HL-60 (cell line): ENCODE results near the gene KRTAP5-4.

ENCODE experiments used
- DNase-seq, 2 experiments: peaks; one replicate each; pipeline ENCODE4 v3.0.0-alpha.2; 2010 to 2020; ENCODE audit warnings: low read depth in 1 of 2, low spot score in 1 of 2
- H3K27ac ChIP-seq: fragments of 250-450 bp; sonication (Bioruptor Pico); replicated peaks from 2 replicates; pipeline ENCODE4 v1.5.1; 2020; ENCODE audit warnings: mild to moderate bottlenecking, moderate library complexity
- H3K27me3 ChIP-seq: fragments of 250-450 bp; sonication (Bioruptor Pico); 2 replicates; pipeline ENCODE4 v1.5.1; 2021; ENCODE audit warnings: mild to moderate bottlenecking, moderate library complexity; ENCODE audit not compliant: insufficient read depth, poor library complexity, severe bottlenecking
- H3K4me3 ChIP-seq: replicated peaks from 2 replicates; pipeline ENCODE4 v1.5.1; 2011; ENCODE audit warnings: mild to moderate bottlenecking, control low read depth, low read length; ENCODE audit not compliant: insufficient read depth
- GABPA ChIP-seq: IDR thresholded peaks from 2 replicates; pipeline ENCODE4 v1.6.1; 2012; ENCODE audit warnings: low read depth
- POLR2AphosphoS5 ChIP-seq: IDR thresholded peaks from 2 replicates; pipeline ENCODE4 v1.6.1; 2012; ENCODE audit warnings: low read depth
- SPI1 ChIP-seq: IDR thresholded peaks from 2 replicates; pipeline ENCODE4 v1.6.1; 2012; ENCODE audit warnings: low read depth, mild to moderate bottlenecking, borderline replicate concordance
- TF ChIP-seq, protein P1 (sequence below): IDR thresholded peaks from one replicate; pipeline ENCODE4 v1.5.1; 2011; ENCODE audit warnings: low read length, control low read depth, inconsistent platforms; ENCODE audit not compliant: insufficient read depth
- TF ChIP-seq, protein P2 (sequence below): IDR thresholded peaks from 2 replicates; pipeline ENCODE4 v1.6.1; 2012; ENCODE audit warnings: low read depth; ENCODE audit not compliant: insufficient replicate concordance

Gene KRTAP5-4

DNA sequence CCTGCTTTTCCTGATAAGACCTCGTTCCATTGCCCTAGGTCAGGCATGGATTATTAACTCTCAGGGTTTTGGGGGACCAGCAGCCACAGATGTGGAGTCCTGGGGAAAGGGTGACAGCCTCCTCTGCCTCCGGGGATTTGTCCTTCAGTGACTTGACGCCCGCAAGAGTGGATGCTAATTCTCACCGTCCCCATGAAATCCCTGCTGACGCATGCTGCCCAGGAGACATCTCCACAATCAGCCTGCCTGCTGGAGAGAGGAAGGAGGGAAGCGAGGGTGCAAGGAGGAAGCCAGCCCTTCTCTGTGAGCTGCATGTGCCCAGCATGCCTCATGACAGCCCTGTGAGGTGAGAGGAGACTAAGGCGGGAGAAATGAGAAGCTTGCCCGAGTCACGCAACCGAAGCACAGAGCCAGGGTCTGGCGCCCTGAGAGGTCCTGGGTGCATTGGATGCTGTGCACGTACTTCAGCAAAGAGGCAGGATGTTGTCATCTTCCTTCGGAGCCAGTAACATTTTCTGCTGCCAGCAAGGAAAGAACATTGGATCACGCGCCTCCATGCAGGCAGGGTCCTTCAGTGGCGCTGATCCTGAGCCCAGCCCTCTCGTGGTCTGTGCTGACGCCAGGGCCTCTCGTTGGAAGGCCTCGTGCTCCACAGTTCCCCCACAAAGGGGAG, 47.7 kb upstream of the KRTAP5-4 start:
- Histone ChIP-seq H3K4me3 (no peak overlapping the region), H3K27ac (no peak overlapping the region), H3K27me3 (peaks cover 44% of the 10 kb centered on the region)
- no peak for DNase-seq
- no peak for TF ChIP-seq POLR2AphosphoS5

DNA sequence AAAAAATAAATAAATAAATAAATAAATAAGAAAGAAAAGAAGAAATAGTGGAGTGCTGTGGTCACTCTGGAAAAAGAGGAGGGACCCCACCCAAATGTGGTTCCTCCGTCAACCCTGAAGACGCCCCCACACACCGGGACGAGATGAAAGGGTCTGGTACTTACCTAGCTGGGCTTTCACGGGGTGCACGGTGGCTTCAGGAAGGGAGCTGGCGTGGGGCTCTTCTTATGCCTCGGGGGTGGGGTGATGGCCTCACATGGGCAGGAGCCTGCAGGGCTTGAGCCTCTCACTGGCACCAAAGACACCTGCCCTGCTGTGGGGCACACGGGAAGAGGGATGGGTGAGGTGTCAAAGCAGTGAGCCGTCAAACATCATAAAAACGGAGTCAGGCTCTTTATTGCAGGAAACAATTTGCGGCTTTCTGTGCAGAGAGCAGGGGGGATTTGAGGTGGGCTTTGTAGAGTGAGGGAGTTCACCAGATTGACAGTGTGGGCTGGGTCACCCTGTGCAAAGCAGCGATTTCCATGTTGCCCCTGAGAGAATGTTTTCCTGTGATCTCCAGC, 47.1 kb upstream of the KRTAP5-4 start:
- no peak for DNase-seq
- Histone ChIP-seq H3K27ac (no peak overlapping the region), H3K4me3 (no peak overlapping the region), H3K27me3 (peaks cover 38% of the 10 kb centered on the region)
- TF ChIP-seq, protein P1, sequence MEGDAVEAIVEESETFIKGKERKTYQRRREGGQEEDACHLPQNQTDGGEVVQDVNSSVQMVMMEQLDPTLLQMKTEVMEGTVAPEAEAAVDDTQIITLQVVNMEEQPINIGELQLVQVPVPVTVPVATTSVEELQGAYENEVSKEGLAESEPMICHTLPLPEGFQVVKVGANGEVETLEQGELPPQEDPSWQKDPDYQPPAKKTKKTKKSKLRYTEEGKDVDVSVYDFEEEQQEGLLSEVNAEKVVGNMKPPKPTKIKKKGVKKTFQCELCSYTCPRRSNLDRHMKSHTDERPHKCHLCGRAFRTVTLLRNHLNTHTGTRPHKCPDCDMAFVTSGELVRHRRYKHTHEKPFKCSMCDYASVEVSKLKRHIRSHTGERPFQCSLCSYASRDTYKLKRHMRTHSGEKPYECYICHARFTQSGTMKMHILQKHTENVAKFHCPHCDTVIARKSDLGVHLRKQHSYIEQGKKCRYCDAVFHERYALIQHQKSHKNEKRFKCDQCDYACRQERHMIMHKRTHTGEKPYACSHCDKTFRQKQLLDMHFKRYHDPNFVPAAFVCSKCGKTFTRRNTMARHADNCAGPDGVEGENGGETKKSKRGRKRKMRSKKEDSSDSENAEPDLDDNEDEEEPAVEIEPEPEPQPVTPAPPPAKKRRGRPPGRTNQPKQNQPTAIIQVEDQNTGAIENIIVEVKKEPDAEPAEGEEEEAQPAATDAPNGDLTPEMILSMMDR, result no peak
- TF ChIP-seq GABPA, result no peak
- TF ChIP-seq, protein P2, sequence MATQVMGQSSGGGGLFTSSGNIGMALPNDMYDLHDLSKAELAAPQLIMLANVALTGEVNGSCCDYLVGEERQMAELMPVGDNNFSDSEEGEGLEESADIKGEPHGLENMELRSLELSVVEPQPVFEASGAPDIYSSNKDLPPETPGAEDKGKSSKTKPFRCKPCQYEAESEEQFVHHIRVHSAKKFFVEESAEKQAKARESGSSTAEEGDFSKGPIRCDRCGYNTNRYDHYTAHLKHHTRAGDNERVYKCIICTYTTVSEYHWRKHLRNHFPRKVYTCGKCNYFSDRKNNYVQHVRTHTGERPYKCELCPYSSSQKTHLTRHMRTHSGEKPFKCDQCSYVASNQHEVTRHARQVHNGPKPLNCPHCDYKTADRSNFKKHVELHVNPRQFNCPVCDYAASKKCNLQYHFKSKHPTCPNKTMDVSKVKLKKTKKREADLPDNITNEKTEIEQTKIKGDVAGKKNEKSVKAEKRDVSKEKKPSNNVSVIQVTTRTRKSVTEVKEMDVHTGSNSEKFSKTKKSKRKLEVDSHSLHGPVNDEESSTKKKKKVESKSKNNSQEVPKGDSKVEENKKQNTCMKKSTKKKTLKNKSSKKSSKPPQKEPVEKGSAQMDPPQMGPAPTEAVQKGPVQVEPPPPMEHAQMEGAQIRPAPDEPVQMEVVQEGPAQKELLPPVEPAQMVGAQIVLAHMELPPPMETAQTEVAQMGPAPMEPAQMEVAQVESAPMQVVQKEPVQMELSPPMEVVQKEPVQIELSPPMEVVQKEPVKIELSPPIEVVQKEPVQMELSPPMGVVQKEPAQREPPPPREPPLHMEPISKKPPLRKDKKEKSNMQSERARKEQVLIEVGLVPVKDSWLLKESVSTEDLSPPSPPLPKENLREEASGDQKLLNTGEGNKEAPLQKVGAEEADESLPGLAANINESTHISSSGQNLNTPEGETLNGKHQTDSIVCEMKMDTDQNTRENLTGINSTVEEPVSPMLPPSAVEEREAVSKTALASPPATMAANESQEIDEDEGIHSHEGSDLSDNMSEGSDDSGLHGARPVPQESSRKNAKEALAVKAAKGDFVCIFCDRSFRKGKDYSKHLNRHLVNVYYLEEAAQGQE, result no peak
- TF ChIP-seq POLR2AphosphoS5, result no peak
- TF ChIP-seq SPI1, result no peak

DNA sequence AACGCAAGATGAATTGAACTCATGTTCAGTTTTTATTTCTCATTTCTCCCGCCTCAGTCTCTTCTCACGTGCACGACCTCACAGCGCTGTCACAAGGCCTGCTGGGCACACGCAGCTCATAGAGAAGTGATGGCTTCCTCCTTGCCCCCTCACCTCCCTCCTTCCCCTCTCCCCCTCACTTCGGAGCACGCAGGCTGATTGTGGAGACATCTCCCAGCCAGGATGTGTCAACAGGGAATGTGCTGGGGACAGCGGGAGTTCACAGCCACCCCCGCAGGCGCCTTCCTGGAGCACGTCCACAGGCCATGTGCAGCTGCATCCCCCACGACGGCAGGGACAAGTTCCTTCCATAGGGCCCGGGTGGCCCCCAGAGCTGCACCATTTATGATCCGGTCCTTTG, 46.0 kb upstream of the KRTAP5-4 start:
- TF ChIP-seq, protein P2, result no peak
- no peak for TF ChIP-seq SPI1
- no peak for TF ChIP-seq GABPA
- no peak for TF ChIP-seq POLR2AphosphoS5
- TF ChIP-seq, protein P1, result no peak
- H3K27me3 ChIP-seq, result peaks cover 28% of the 10 kb centered on the region
- no peak overlapping the region for H3K4me3 ChIP-seq
- DNase-seq, result no peak
- H3K27ac ChIP-seq, result no peak overlapping the region

DNA sequence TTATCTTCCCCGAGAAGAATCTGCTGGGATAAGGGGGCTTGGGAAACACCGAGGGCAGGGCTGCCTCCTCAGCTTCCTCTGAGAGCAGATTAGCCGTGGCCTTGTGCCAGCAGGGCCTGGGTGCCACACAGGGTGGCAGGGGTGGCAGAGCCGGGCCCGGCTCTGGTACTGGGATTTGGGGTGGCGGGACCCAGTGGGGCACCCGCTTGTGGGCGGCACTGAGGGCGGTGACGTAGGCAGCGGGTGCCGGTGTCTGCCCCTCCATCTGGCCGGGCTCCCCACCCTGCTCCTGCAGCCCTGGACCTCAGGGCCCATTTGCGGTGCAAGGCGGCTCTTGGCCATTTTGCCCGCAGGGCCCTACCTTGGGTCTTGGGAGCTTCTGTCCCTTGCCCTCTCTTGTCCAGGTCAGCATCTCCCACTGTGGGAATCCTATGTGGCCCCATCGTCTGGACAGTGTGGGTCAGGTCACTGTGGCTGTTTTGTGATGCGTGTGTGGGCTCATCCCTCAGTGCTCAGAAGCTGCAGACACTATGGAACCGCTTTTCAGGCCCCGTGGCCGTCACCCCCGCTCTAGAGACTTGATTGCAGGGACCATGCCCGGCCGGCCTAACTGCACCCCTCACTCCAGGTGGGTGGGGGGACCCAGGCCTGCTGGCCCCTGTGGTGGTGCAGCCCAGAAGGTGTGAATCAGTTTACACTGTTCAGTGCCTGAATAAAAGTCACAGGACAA, 45.3 kb upstream of the KRTAP5-4 start:
- DNase-seq, result no peak

More for the DNA sequence above, 45.3 kb upstream of the KRTAP5-4 start:
- TF ChIP-seq, protein P1, result no peak
- TF ChIP-seq POLR2AphosphoS5 (no peak), GABPA (no peak), SPI1 (no peak)
- TF ChIP-seq, protein P2, result no peak
- peaks cover 28% of the 10 kb centered on the region for H3K27me3 ChIP-seq
- no peak overlapping the region for H3K27ac ChIP-seq
- no peak overlapping the region for H3K4me3 ChIP-seq
